Esophagus squamous epithelium (tissue), 5 donors: ENCODE measurements around the gene LILRA6. TPM values are rescaled to one million over a fixed set of nuclear protein-coding genes. Genes with fewer than 3 reads are reported as not detected.
A peak's percentile ranks its signal among the peaks of the same experiment; 100 is the strongest.

Source experiments
- DNase-seq: peaks from one replicate; lab custom pipeline; 2025; lab: John Stamatoyannopoulos, UW
- H3K27ac ChIP-seq, 4 donors: fragments of 200-600 bp; sonication (generic); one replicate each; pipeline ENCODE4 v1.5.1; 2016 to 2019; ENCODE audit warnings: mild to moderate bottlenecking in 1 of 4
- H3K27me3 ChIP-seq, 4 donors: fragments of 200-600 bp; sonication (generic); 1 replicate in 3 of 4; 2 replicates in 1 of 4; pipeline versions ENCODE4 v1.5.1 to v1.6.0; 2017 to 2021; ENCODE audit warnings: antibody characterized with exemption in 1 of 4
- H3K36me3 ChIP-seq, 3 donors: fragments of 200-600 bp; sonication (generic); one replicate each; pipeline ENCODE4 v1.5.1; 2016 to 2019
- H3K4me1 ChIP-seq, 3 donors: fragments of 200-600 bp; sonication (generic); one replicate each; pipeline ENCODE4 v1.5.1; 2017 to 2019
- H3K4me3 ChIP-seq, 4 donors: fragments of 200-600 bp; sonication (generic); 1 replicate in 3 of 4; 2 replicates in 1 of 4; pipeline ENCODE4 v1.5.1; 2016 to 2019; ENCODE audit warnings: mild to moderate bottlenecking in 2 of 4, moderate library complexity in 1 of 4
- H3K9me3 ChIP-seq, 3 donors: fragments of 200-600 bp; sonication (generic); one replicate each; pipeline ENCODE4 v1.5.1; 2016 to 2019
- CTCF ChIP-seq, 6 experiments: fragments of 450-650 bp in 4 of 6; fragments of 200-600 bp in 2 of 6; sonication (generic) in 2 of 6; IDR thresholded peaks; one replicate each; pipeline ENCODE4 v1.5.1; 2016 to 2019; ENCODE audit warnings: antibody characterized with exemption in 6 of 6, mild to moderate bottlenecking in 4 of 6, moderate library complexity in 4 of 6
- POLR2A ChIP-seq, 4 donors: fragments of 450-650 bp; IDR thresholded peaks; one replicate each; pipeline ENCODE4 v1.6.1; 2017; ENCODE audit warnings: antibody characterized with exemption in 4 of 4, mild to moderate bottlenecking in 4 of 4, moderate library complexity in 3 of 4
- WGBS, 2 donors: methylation state at CpG; one replicate each; pipeline ENCODE4 v1.1.5; 2018; 5-methylcytosine and 5-hydroxymethylcytosine counted together
- intact Hi-C: fragments of 100-400 bp; cut with DNase I; formaldehyde crosslinking; loops from one replicate; pipeline ENCODE4 v1.15.0; 2022
- total RNA-seq, 4 donors: library from RNA; depleted of rRNA; stranded (reverse); fragments of >200 nt; gene quantifications; one replicate each; pipeline ENCODE4 v1.1.0, GENCODE V29; 2016
- donor health status: DM: yes; HTN: yes; CAD: no.

LILRA6 gene
- total RNA-seq, 4 donors from 2014 or later: 0.53 to 1.7 (median 0.95) TPM; not detected in 1

GRCh38 chr19:54211235-54211634, 31.4 kb downstream of the LILRA6 start:
- WGBS, 2 donors: 75 to 85% methylated on average over 12 of the region's 12 CpGs
- H3K4me1 ChIP-seq: peaks cover 27 to 46% (median 31%) of the 10 kb centered on the region in 3 donors
- no peaks in the 10 kb centered on the region for H3K27me3 ChIP-seq
- no peak overlapping the region for H3K4me3 ChIP-seq
- TF ChIP-seq POLR2A (IDR thresholded peaks at IDR 0.05) (no peak), CTCF (IDR thresholded peaks at IDR 0.05) (no peak)
- intact Hi-C loops: no loop called here
- no peaks in the 10 kb centered on the region for H3K9me3 ChIP-seq
- H3K36me3 ChIP-seq: peaks cover 18 to 28% (median 22%) of the 10 kb centered on the region in 3 donors
- H3K27ac ChIP-seq: peak overlapping the region in 2 of 4 donors; percentile 7 to 21
- DNase-seq: no peak

- H3K4me3 ChIP-seq: peak overlapping the region in 1 of 4 donors; percentile 2
- H3K4me1 ChIP-seq: peaks cover 27 to 59% (median 43%) of the 10 kb centered on the region in 3 donors
- no peak for DNase-seq
- intact Hi-C loops: no loop called here
- WGBS, 2 donors: 22 to 42% methylated on average over 10 of the region's 10 CpGs
- peak in 1 of 4 donors; percentile 30 for TF ChIP-seq POLR2A (IDR thresholded peaks at IDR 0.05)
- no peak for TF ChIP-seq CTCF (IDR thresholded peaks at IDR 0.05)
- H3K27ac ChIP-seq: peak overlapping the region; percentile 26 to 92 (median 76)
- H3K36me3 ChIP-seq: peaks cover 22 to 40% (median 31%) of the 10 kb centered on the region in 3 donors
- H3K27me3 ChIP-seq: no peaks in the 10 kb centered on the region
- H3K9me3 ChIP-seq: no peaks in the 10 kb centered on the region
Measured at GRCh38 chr19:54209811-54210494, 32.6 kb downstream of the LILRA6 start.

GRCh38 chr19:54209058-54209810, 33.4 kb downstream of the LILRA6 start:
- Histone ChIP-seq H3K36me3 (peaks cover 22 to 48% (median 31%) of the 10 kb centered on the region in 3 donors), H3K4me3 (peak overlapping the region in 1 of 4 donors; percentile 21), H3K9me3 (no peaks in the 10 kb centered on the region), H3K27ac (peak overlapping the region; percentile 26 to 92 (median 76)), H3K27me3 (no peaks in the 10 kb centered on the region), H3K4me1 (peaks cover 27 to 66% (median 48%) of the 10 kb centered on the region in 3 donors)
- intact Hi-C loops: no loop called here
- 44 to 50% methylated on average over 2 to 4 of the region's 24 CpGs for WGBS, 2 donors
- no peak for DNase-seq
- no peak for TF ChIP-seq POLR2A (IDR thresholded peaks at IDR 0.05)
- no peak for TF ChIP-seq CTCF (IDR thresholded peaks at IDR 0.05)

GRCh38 chr19:54208784-54209057, 33.9 kb downstream of the LILRA6 start:
- intact Hi-C loops: no loop called here
- H3K4me1 ChIP-seq: peaks cover 27 to 71% (median 52%) of the 10 kb centered on the region in 3 donors
- TF ChIP-seq POLR2A (IDR thresholded peaks at IDR 0.05) (no peak), CTCF (IDR thresholded peaks at IDR 0.05) (no peak)
- peaks cover 23 to 53% (median 31%) of the 10 kb centered on the region in 3 donors for H3K36me3 ChIP-seq
- H3K9me3 ChIP-seq: no peaks in the 10 kb centered on the region
- H3K27ac ChIP-seq: peak overlapping the region; percentile 26 to 92 (median 60)
- WGBS, 2 donors: 38 to 55% methylated on average over 4 to 6 of the region's 8 CpGs
- no peak for DNase-seq
- no peaks in the 10 kb centered on the region for H3K27me3 ChIP-seq
- H3K4me3 ChIP-seq: peak overlapping the region in 1 of 4 donors; percentile 21
